HEK293 (cell line): ENCODE measurements around the gene DAAM2.

ENCODE experiments used
- CTCF ChIA-PET: fragments of 350-600 bp; formaldehyde crosslinking; extraction: SDS; loops from one replicate; lab custom pipeline; 2021; ENCODE audit warnings: antibody characterized with exemption; lab: Yijun Ruan, JAX
- POLR2A ChIA-PET: fragments of 300-600 bp; formaldehyde crosslinking; extraction: SDS; loops from one replicate; lab custom pipeline; 2020; ENCODE audit warnings: antibody characterized with exemption, inconsistent platforms; lab: Yijun Ruan, JAX
- H3K27ac ChIP-seq: fragments of 200-500 bp; sonication (Bioruptor generic); 2 replicates; pipeline ENCODE4 v1.5.1; 2014; ENCODE audit warnings: low read depth, low read length, control low read depth, inconsistent platforms; ENCODE audit errors: extremely low read depth
- H3K36me3 ChIP-seq, 2 experiments: fragments of 200-500 bp in 1 of 2; sonication (Bioruptor generic) in 1 of 2; 1 replicate in 1 of 2; 2 replicates in 1 of 2; pipeline ENCODE4 v1.5.1; 2014 to 2017; ENCODE audit warnings: inconsistent platforms in 2 of 2, low read length in 2 of 2; ENCODE audit not compliant: control insufficient read depth in 2 of 2, insufficient read depth in 1 of 2
- H3K4me1 ChIP-seq: fragments of 200-500 bp; sonication (Bioruptor generic); 2 replicates; pipeline ENCODE4 v1.5.1; 2014; ENCODE audit warnings: mild to moderate bottlenecking, low read length, inconsistent platforms; ENCODE audit not compliant: control insufficient read depth, insufficient read depth
- H3K4me3 ChIP-seq: 2 replicates; pipeline ENCODE4 v1.5.1; 2011; ENCODE audit warnings: low read depth, mild to moderate bottlenecking, control low read depth, low read length, moderate library complexity
- H3K9me3 ChIP-seq: fragments of 200-500 bp; sonication (Bioruptor generic); 2 replicates; pipeline ENCODE4 v1.5.1; 2014; ENCODE audit warnings: low read depth, low read length, inconsistent platforms; ENCODE audit not compliant: control insufficient read depth, insufficient read depth
- BCL11A ChIP-seq: fragments of 450-650 bp; formaldehyde crosslinking; IDR thresholded peaks from 2 replicates; pipeline ENCODE4 v1.5.1; 2016; ENCODE audit warnings: low read depth, missing biosample characterization, missing genetic modification characterization
- GLIS1 ChIP-seq: fragments of 450-650 bp; formaldehyde crosslinking; IDR thresholded peaks from 2 replicates; pipeline ENCODE4 v1.5.1; 2016; ENCODE audit warnings: missing biosample characterization, missing genetic modification characterization
- HOXC10 ChIP-seq: sonication (generic); formaldehyde crosslinking; IDR thresholded peaks from 2 replicates; pipeline ENCODE4 v1.8.1; 2023; ENCODE audit warnings: mild to moderate bottlenecking, missing genetic modification reagents
- HOXD13 ChIP-seq: sonication (generic); formaldehyde crosslinking; IDR thresholded peaks from 2 replicates; pipeline ENCODE4 v1.8.0; 2022; ENCODE audit warnings: missing genetic modification reagents, borderline replicate concordance
- MZF1 ChIP-seq: fragments of 450-650 bp; formaldehyde crosslinking; IDR thresholded peaks from 2 replicates; pipeline ENCODE4 v1.5.1; 2017; ENCODE audit warnings: missing biosample characterization, missing genetic modification characterization, borderline replicate concordance
- OSR2 ChIP-seq: fragments of 450-650 bp; formaldehyde crosslinking; IDR thresholded peaks from 2 replicates; pipeline ENCODE4 v1.5.1; 2016; ENCODE audit warnings: missing biosample characterization, missing genetic modification characterization
- PBX3 ChIP-seq: sonication (generic); formaldehyde crosslinking; IDR thresholded peaks from 2 replicates; pipeline ENCODE4 v1.8.1; 2022; ENCODE audit warnings: mild to moderate bottlenecking, moderate library complexity, missing genetic modification reagents
- RBAK ChIP-seq: fragments of 450-650 bp; formaldehyde crosslinking; IDR thresholded peaks from 2 replicates; pipeline ENCODE4 v1.5.1; 2016; ENCODE audit warnings: missing biosample characterization, missing genetic modification characterization
- SCRT1 ChIP-seq: fragments of 450-650 bp; formaldehyde crosslinking; IDR thresholded peaks from 2 replicates; pipeline ENCODE4 v1.5.1; 2016; ENCODE audit warnings: missing biosample characterization, missing genetic modification characterization, borderline replicate concordance
- ZBTB20 ChIP-seq: fragments of 450-650 bp; formaldehyde crosslinking; IDR thresholded peaks from 2 replicates; pipeline ENCODE4 v1.5.1; 2016; ENCODE audit warnings: missing biosample characterization, missing genetic modification characterization
- ZNF146 ChIP-seq: fragments of 450-650 bp; formaldehyde crosslinking; IDR thresholded peaks from 2 replicates; pipeline ENCODE4 v1.5.1; 2016; ENCODE audit warnings: missing biosample characterization, missing genetic modification characterization
- ZNF274 ChIP-seq, 2 experiments: fragments of 200-500 bp in 1 of 2; fragments of 450-650 bp in 1 of 2; sonication (Bioruptor generic) in 1 of 2; formaldehyde crosslinking in 1 of 2; IDR thresholded peaks; 2 replicates each; pipeline versions ENCODE4 v1.5.1 to v1.6.1; 2014 to 2016; ENCODE audit warnings: borderline replicate concordance in 1 of 2, inconsistent platforms in 1 of 2, low read length in 1 of 2, missing biosample characterization in 1 of 2, missing genetic modification characterization in 1 of 2
- ZNF473 ChIP-seq: fragments of 450-650 bp; formaldehyde crosslinking; IDR thresholded peaks from 2 replicates; pipeline ENCODE4 v1.5.1; 2017; ENCODE audit warnings: missing biosample characterization, missing genetic modification characterization
- ZNF501 ChIP-seq: fragments of 450-650 bp; formaldehyde crosslinking; IDR thresholded peaks from 2 replicates; pipeline ENCODE4 v1.5.1; 2016; ENCODE audit warnings: missing biosample characterization, missing genetic modification characterization
- ZNF530 ChIP-seq: fragments of 450-650 bp; formaldehyde crosslinking; IDR thresholded peaks from 2 replicates; pipeline ENCODE4 v1.5.1; 2016; ENCODE audit warnings: low read depth, missing biosample characterization, missing genetic modification characterization
- ZNF544 ChIP-seq: fragments of 450-650 bp; formaldehyde crosslinking; IDR thresholded peaks from 2 replicates; pipeline ENCODE4 v1.5.0; 2017; ENCODE audit warnings: missing biosample characterization, missing genetic modification characterization
- ZNF660 ChIP-seq: fragments of 450-650 bp; IDR thresholded peaks from 2 replicates; pipeline ENCODE4 v1.5.1; 2018; ENCODE audit warnings: missing biosample characterization, mild to moderate bottlenecking, missing genetic modification characterization
- TF ChIP-seq, protein P1 (sequence below): fragments of 450-650 bp; formaldehyde crosslinking; IDR thresholded peaks from 2 replicates; pipeline ENCODE4 v1.5.1; 2017; ENCODE audit warnings: missing biosample characterization, missing genetic modification characterization
- TF ChIP-seq, protein P2 (sequence below): fragments of 450-650 bp; formaldehyde crosslinking; IDR thresholded peaks from 2 replicates; pipeline ENCODE4 v1.5.1; 2016; ENCODE audit warnings: missing biosample characterization, missing genetic modification characterization

Gene DAAM2

GRCh38 chr6:39873439-39873838, 81.3 kb downstream of the DAAM2 start:
- no peak for TF ChIP-seq RBAK
- no peak for TF ChIP-seq MZF1 (tag by site-specific recombination)
- no peak for TF ChIP-seq ZNF544
- no peak for TF ChIP-seq GLIS1 (tag by site-specific recombination)
- TF ChIP-seq ZNF501 (tag by site-specific recombination), result no peak
- TF ChIP-seq HOXC10 (CRISPR knock-in tag), result no peak
- TF ChIP-seq PBX3 (CRISPR knock-in tag), result no peak
- no peak for TF ChIP-seq ZNF473 (tag by site-specific recombination)
- H3K36me3 ChIP-seq, result peaks cover 0 to 46% of the 10 kb centered on the region in 2 experiments; a peak in 1 of 3 replicates
- H3K9me3 ChIP-seq, result no peaks in the 10 kb centered on the region
- H3K4me3 ChIP-seq, result no peak overlapping the region
- POLR2A ChIA-PET, result no interaction called here
- CTCF ChIA-PET, result interaction anchor here (0.6 to 5.6 kb wide), 3 partner anchors 8 to 516 kb away, joined by 3 to 60 read pairs (median 4); no protein-coding TSS in a partner anchor
- no peaks in the 10 kb centered on the region for H3K4me1 ChIP-seq
- H3K27ac ChIP-seq, result no peak overlapping the region

DNA sequence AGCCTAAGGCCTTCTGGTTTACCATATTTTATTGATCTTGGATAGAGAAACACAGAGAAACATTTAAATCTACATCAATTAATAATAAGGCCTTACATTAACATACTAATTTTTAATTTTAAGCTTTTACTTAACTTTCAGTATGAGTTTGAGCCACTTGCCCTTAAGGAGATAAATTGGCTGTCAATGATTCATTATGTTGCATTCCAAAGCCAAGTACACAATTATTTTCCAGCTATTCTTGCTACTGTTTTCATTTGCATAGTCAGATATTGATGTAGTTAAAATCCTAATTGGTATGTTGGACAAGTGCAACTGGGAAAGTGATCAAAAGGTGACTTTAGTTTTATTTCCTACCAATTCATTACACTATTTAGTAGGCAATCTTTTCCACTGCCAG, 83.9 kb downstream of the DAAM2 start:
- no peak overlapping the region for H3K4me3 ChIP-seq
- CTCF ChIA-PET, result interaction anchor here (0.8 to 5.6 kb wide), 2 partner anchors 9 to 11 kb away, joined by 3 to 60 read pairs; no protein-coding TSS in a partner anchor
- H3K36me3 ChIP-seq, result peaks cover 0 to 53% of the 10 kb centered on the region in 2 experiments; a peak in 2 of 3 replicates
- no peaks in the 10 kb centered on the region for H3K4me1 ChIP-seq
- POLR2A ChIA-PET, result no interaction called here
- no peaks in the 10 kb centered on the region for H3K9me3 ChIP-seq
- no peak overlapping the region for H3K27ac ChIP-seq
- TF ChIP-seq GLIS1 (tag by site-specific recombination), result no peak

DNA sequence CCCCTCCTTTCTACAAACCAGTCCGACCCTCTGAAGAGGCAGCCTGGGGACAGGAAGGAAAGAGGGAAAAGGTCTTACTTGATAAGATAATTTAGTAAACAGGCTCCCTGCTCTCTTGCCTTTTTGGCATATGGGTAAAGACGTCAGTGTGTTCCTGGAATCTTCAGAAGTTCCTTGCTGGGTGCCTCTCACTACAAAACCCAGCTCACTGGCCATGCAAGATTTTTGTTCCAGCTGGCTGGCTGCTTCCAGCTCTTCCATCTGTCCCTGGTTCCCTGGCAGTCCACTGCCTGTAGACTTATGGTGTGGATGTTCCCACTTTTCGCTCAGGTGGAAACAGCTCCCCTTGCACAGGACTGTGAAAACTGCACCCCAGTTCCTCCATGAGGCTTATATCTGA, 84.7 kb downstream of the DAAM2 start:
- CTCF ChIA-PET, result interaction anchor here (0.8 to 5.6 kb wide), 3 partner anchors 8 to 17 kb away, joined by 3 to 60 read pairs (median 4); no protein-coding TSS in a partner anchor
- H3K4me3 ChIP-seq, result no peak overlapping the region
- peaks cover 0 to 53% of the 10 kb centered on the region in 2 experiments; a peak in 2 of 3 replicates for H3K36me3 ChIP-seq
- no peak for TF ChIP-seq HOXC10 (CRISPR knock-in tag)
- TF ChIP-seq, protein P1, sequence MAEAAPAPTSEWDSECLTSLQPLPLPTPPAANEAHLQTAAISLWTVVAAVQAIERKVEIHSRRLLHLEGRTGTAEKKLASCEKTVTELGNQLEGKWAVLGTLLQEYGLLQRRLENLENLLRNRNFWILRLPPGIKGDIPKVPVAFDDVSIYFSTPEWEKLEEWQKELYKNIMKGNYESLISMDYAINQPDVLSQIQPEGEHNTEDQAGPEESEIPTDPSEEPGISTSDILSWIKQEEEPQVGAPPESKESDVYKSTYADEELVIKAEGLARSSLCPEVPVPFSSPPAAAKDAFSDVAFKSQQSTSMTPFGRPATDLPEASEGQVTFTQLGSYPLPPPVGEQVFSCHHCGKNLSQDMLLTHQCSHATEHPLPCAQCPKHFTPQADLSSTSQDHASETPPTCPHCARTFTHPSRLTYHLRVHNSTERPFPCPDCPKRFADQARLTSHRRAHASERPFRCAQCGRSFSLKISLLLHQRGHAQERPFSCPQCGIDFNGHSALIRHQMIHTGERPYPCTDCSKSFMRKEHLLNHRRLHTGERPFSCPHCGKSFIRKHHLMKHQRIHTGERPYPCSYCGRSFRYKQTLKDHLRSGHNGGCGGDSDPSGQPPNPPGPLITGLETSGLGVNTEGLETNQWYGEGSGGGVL (tag by site-specific recombination), result no peak
- no peak for TF ChIP-seq MZF1 (tag by site-specific recombination)
- TF ChIP-seq ZBTB20 (tag by site-specific recombination), result no peak
- TF ChIP-seq OSR2, result no peak
- no peak for TF ChIP-seq ZNF146 (tag by site-specific recombination)
- TF ChIP-seq ZNF274 (IDR thresholded peaks at IDR 0.05; ENCODE audit: low read length), result no peak
- no peak for TF ChIP-seq ZNF274 (tag by site-specific recombination; IDR thresholded peaks at IDR 0.05; ENCODE audit: borderline replicate concordance)
- no peak for TF ChIP-seq ZNF530 (tag by site-specific recombination)
- TF ChIP-seq ZNF660 (tag by site-specific recombination), result no peak
- no peak for TF ChIP-seq BCL11A
- TF ChIP-seq SCRT1 (tag by site-specific recombination), result no peak
- TF ChIP-seq HOXD13 (CRISPR knock-in tag), result no peak
- TF ChIP-seq, protein P2, sequence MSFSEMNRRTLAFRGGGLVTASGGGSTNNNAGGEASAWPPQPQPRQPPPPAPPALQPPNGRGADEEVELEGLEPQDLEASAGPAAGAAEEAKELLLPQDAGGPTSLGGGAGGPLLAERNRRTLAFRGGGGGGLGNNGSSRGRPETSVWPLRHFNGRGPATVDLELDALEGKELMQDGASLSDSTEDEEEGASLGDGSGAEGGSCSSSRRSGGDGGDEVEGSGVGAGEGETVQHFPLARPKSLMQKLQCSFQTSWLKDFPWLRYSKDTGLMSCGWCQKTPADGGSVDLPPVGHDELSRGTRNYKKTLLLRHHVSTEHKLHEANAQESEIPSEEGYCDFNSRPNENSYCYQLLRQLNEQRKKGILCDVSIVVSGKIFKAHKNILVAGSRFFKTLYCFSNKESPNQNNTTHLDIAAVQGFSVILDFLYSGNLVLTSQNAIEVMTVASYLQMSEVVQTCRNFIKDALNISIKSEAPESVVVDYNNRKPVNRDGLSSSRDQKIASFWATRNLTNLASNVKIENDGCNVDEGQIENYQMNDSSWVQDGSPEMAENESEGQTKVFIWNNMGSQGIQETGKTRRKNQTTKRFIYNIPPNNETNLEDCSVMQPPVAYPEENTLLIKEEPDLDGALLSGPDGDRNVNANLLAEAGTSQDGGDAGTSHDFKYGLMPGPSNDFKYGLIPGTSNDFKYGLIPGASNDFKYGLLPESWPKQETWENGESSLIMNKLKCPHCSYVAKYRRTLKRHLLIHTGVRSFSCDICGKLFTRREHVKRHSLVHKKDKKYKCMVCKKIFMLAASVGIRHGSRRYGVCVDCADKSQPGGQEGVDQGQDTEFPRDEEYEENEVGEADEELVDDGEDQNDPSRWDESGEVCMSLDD (tag by site-specific recombination), result no peak
- H3K9me3 ChIP-seq, result no peaks in the 10 kb centered on the region
- no peak overlapping the region for H3K27ac ChIP-seq
- POLR2A ChIA-PET, result no interaction called here
- no peaks in the 10 kb centered on the region for H3K4me1 ChIP-seq
